ENCODE data around the gene ZNF32. TPM values are rescaled to one million over a fixed set of nuclear protein-coding genes. Genes with fewer than 3 reads are reported as not detected.

ZNF32 gene
- total RNA-seq, 1 experiment from 2014 or later = 14.6 TPM

DNA sequence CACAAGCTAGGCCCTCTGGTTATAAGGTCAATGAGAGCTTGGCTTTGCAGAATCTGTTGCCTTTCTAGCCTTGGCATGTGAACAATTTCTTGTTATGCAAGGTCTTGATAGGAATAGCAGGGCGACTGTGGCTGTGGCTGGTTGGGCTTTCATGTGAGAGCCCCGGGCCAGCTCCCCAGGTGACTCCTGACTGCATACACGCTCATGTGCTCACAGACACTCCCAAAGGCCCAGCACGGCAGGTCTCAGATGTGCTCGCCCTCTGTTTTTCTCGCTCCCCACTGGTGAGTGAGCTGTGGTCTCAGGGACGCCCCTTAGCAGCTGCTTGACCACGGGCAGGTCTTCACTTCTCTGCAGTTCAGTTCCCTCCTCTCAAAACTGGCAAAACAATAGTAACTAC is 37.1 kb upstream of the ZNF32 start:
- H3K23me2 ChIP-seq (ENCODE audit: insufficient read length, low read depth, low read length, poor library complexity, severe bottlenecking) = peaks cover 5% of the 10 kb centered on the region
- no peaks in the 10 kb centered on the region for H3K79me1 ChIP-seq (ENCODE audit: insufficient read depth, low read depth, low read length, poor library complexity, severe bottlenecking)
- no peak overlapping the region for H2AFZ ChIP-seq (ENCODE audit: low read length)
- Mint-ChIP-seq H3K4me1 (peaks cover 3 to 5% of the 10 kb centered on the region in 2 experiments; a peak in 2 of 4 replicates), H3K36me3 (ENCODE audit: insufficient read depth in 1 of 3, low read depth in 3 of 3) (no peaks in the 10 kb centered on the region), H3K9me3 (no peaks in the 10 kb centered on the region; a peak in 1 of 5 replicates), H3K27me3 (ENCODE audit: low read depth) (peaks cover 46% of the 10 kb centered on the region), H3K4me3 (no peak overlapping the region), H3K27ac (no peak overlapping the region)
- H3K18ac ChIP-seq (ENCODE audit: insufficient read length, low read depth, low read length) = no peak overlapping the region
- H3K4ac ChIP-seq (ENCODE audit: low read depth, low read length) = no peak overlapping the region
- H3K23ac ChIP-seq (ENCODE audit: insufficient read length, low read depth, low read length) = no peak overlapping the region
- H2BK20ac ChIP-seq (ENCODE audit: low read depth, low read length, poor library complexity, severe bottlenecking) = no peak overlapping the region
- no peak overlapping the region for H2BK120ac ChIP-seq (ENCODE audit: low read depth, low read length, poor library complexity, severe bottlenecking)
- WGBS (ENCODE audit: extremely low coverage, insufficient read length, low lambda C conversion rate) = no CpG with 5 or more reads among the region's 8 CpGs
- no peak overlapping the region for H3K9ac ChIP-seq (ENCODE audit: extremely low read depth, insufficient read length, low read length)
- H3K9me3 ChIP-seq (ENCODE audit: control insufficient read depth, low read depth, low read length) = no peaks in the 10 kb centered on the region
- no peaks in the 10 kb centered on the region for H4K20me1 ChIP-seq (ENCODE audit: control insufficient read depth, insufficient read depth, insufficient read length)
- no peaks in the 10 kb centered on the region for H3K4me1 ChIP-seq (ENCODE audit: insufficient read depth, low read length)
- no peak overlapping the region for H3T11ph ChIP-seq (ENCODE audit: low read length)
- H2BK12ac ChIP-seq (ENCODE audit: insufficient read length, low read depth, low read length) = no peak overlapping the region
- no peak overlapping the region for H4K91ac ChIP-seq (ENCODE audit: insufficient read length, low read depth, low read length)
- H3K27ac ChIP-seq (ENCODE audit: insufficient read length, low read depth, low read length) = no peak overlapping the region
- H2AK5ac ChIP-seq (ENCODE audit: insufficient read length, low read length) = no peak overlapping the region
- H3K27me3 ChIP-seq (ENCODE audit: insufficient read depth, low read length) = peaks cover under 1% of the 10 kb centered on the region; the same call in 1 of the 2 replicates
- H3K56ac ChIP-seq (ENCODE audit: insufficient read length, low read depth, low read length) = no peak overlapping the region
- TF ChIP-seq, protein P1, sequence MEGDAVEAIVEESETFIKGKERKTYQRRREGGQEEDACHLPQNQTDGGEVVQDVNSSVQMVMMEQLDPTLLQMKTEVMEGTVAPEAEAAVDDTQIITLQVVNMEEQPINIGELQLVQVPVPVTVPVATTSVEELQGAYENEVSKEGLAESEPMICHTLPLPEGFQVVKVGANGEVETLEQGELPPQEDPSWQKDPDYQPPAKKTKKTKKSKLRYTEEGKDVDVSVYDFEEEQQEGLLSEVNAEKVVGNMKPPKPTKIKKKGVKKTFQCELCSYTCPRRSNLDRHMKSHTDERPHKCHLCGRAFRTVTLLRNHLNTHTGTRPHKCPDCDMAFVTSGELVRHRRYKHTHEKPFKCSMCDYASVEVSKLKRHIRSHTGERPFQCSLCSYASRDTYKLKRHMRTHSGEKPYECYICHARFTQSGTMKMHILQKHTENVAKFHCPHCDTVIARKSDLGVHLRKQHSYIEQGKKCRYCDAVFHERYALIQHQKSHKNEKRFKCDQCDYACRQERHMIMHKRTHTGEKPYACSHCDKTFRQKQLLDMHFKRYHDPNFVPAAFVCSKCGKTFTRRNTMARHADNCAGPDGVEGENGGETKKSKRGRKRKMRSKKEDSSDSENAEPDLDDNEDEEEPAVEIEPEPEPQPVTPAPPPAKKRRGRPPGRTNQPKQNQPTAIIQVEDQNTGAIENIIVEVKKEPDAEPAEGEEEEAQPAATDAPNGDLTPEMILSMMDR (conservative IDR thresholded peaks at IDR 0.05) = no peak
- H4K8ac ChIP-seq (replicated peaks; ENCODE audit: insufficient read length, low read depth, low read length) = no peak overlapping the region
- no peaks in the 10 kb centered on the region for H3K79me2 ChIP-seq (ENCODE audit: insufficient read depth, low read length)
- DNase-seq = no peak
- no peak overlapping the region for H2BK15ac ChIP-seq (ENCODE audit: low read depth, low read length)
- no peak overlapping the region for H3K14ac ChIP-seq (ENCODE audit: insufficient read depth, low read length)
- H4K5ac ChIP-seq (ENCODE audit: insufficient read length, low read depth, low read length) = no peak overlapping the region
- no peak overlapping the region for H2BK5ac ChIP-seq (ENCODE audit: insufficient read length, low read length)
- H3K4me2 ChIP-seq (ENCODE audit: insufficient read depth, insufficient read length, low read length) = no peak overlapping the region

All from H9 (cell line).